Measurements from ENCODE around the gene C1orf232.

Gene C1orf232

DNA sequence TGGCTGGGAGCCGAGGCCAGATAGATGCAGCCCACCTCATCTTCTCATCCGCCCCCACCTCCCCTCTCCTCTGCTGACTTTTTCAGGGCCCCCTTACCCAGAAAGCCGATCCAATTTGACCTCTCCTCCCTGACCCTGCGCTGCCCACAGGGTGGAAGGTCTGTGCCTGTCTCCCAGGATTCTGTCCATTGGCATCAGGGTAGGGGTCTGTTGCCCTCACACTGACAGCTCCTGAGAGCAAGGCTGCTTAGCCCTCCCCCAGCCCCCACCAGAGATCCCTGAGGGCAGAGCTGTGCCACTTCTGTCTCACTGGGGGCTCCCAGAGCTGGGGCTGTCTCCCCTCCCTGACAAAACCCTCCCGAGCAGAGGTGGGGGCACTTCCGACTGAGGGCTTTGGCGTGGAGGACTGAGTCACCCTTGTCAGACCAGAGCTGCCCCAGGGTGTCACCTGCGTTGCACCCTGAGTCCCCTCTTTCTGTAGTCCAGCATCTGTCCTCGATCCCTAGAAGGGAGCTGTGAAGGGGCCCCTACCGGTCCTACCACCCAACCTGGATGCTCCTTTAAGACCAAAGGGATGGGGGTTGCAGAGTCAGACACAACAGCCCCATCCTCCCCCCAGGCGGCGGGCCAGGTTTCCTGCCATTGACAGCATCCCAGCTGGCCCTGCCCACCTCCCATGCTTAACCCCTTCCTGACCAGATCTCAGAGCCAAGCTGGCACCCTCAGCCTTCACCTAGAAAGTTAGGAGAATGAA lies 12.3 kb downstream of the C1orf232 start:
- DNase-seq: no peak

GRCh38 chr1:26155370-26156284 lies 13.1 kb downstream of the C1orf232 start:
- DNase-seq: no peak

- DNase-seq: no peak
Measured at GRCh38 chr1:26154750-26155149, 14.0 kb downstream of the C1orf232 start.

DNA sequence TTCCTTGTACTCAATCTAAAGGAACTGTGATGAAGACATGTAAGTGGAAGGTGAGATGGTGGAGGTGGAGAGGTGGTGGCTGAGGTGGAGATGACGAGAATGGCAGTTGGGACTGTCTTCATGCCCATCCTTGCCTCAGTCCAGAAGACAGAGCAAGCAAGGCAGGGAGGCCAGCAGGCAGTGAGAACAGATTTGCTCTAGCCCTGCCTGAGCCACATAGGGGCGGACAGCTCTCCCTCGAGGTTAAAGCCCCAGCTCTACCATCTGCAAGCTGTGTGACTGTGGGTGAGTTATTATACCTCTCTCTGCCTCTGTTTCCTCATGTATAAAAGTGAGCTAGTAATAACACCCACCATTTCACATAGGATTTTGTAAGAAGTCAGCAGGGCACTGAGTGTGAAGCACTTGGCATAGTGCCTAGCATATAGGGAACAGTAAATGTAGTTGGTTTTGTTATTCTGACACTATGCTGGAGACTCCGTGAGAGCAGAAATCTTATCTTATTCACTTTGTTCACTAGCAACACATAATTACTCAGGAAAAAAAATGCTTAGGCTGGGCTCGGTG lies 14.7 kb downstream of the C1orf232 start:
- peak; percentile 38 to 74 (median 64) for DNase-seq

DNA sequence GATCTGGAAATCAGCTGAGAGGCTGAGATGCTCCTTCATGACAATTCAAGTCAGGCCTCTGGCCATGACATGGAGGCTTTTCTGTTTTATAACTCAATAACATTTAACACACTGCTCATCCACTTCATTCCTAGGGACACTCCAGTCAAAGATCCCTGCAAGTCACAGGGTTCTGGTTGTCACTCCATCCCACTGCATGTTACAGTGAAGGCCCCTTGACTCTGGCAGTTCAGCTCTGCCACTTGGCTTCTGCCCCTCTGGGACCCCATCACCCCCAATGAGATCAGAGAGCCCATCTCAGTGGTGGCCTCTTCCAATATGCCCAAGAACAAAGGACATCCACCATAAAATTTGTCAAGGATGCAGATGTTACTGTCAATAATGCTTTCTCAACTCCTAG lies 19.9 kb downstream of the C1orf232 start:
- DNase-seq: no peak

- DNase-seq: no peak
Measured at GRCh38 chr1:26145960-26146294, 22.8 kb downstream of the C1orf232 start.

DNA sequence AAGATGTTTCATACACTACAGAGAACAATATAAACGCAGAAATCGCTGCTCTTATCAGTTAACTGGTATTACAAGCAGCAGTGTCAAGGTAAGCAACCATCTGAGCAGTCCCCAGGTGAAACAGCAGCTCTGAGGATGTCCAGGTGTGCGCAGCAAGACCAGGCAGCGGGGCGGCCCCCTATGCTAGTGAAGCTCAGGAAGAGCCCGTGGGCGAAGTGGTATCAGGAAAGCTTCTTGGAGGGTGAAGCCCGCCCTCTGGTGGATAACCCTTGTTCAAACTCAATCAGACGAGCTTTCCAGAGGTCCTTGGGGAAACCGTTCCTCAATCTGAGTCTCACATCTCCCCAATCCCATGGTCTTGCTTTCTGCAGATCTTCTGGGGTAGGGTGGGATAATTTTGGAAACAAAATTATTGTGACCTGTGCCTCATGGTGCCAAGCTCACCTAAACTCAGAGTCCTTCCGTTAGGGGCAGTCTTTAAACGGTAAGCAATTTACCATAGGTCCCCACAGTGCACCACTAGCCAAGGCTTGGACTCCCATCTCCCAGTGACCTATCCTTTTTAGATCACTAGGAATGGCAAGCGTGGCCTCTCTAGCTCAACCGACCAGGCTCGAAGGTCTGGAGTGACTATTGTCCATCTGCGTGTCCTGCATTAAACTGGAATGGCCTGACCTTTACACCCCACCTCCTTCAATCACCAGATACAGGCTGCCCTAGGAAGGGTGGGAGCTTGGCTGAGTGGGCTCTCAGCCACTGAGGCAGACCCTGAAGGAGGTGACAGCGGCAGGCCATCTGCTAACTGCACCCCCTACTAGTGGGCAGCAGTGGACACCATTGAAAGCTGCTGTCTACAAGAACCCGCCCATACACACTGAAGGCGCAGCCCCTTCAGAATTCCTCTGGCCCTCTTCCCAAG lies 23.5 kb downstream of the C1orf232 start:
- DNase-seq: peak; percentile 89 to 93 (median 90)

DNA sequence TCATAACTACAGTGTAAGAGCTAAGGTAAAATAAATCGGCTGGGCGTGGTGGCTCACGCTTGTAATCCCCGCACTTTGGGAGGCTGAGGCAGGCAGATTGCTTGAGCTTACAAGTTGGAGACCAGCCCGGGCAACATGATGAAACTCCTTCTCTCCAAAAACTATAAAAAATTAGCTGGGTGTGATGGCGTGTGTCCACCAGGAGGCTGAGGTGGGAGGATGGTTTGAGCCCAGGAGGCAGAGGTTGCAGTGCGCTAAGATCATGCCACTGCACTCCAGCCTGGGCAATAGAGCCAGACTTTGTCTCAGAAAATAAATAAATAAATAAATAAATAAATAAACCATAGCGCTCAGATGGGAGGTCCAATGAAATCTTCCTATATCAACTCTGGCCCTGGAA lies 26.6 kb downstream of the C1orf232 start:
- DNase-seq: no peak

DNA sequence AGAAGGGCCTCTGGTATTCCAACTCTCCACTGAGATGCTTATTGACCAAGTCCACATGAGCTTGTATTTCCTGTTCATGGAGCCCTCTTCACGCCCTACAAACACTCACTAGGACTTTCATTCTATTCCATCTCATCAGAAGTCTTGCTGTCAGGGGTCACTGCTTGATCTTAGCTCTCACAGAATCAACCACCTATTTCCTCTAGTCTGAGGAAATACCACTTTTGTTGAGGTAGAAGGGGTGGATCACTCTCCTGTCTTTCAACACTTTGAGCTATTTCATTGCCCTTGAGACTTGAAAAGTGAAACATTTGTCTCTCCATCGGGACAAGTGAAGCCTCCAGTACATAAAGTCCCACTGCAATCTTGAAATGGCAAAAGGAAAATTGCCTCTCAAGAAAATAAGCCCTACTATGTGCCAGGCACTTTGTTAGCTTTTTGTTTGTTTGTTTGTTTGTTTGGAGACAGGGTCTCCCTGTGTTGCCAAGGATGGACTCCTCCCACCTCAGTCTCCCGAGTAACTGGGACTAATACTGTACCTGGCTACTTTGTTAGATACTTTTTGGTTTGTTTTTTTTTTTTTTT lies 29.7 kb downstream of the C1orf232 start:
- DNase-seq: no peak

GRCh38 chr1:26134466-26134865 lies 34.3 kb downstream of the C1orf232 start:
- DNase-seq: no peak

DNA sequence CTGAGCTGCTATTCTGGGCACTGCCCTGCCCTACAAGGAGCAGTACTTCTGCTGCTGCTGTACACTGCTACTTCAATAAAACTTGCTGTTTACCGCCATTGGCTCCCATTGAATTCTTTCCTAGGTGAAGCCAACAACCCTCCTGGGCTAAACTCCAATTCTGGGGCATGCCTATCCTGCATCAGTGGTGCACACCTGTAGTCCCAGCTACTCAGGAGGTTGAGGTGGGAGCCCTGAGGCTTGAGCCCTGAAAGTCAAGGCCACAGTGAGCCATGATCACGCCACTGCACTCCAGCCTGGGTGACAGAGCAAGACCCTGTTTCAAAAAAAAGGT lies 36.0 kb downstream of the C1orf232 start:
- no peak for DNase-seq

DNA sequence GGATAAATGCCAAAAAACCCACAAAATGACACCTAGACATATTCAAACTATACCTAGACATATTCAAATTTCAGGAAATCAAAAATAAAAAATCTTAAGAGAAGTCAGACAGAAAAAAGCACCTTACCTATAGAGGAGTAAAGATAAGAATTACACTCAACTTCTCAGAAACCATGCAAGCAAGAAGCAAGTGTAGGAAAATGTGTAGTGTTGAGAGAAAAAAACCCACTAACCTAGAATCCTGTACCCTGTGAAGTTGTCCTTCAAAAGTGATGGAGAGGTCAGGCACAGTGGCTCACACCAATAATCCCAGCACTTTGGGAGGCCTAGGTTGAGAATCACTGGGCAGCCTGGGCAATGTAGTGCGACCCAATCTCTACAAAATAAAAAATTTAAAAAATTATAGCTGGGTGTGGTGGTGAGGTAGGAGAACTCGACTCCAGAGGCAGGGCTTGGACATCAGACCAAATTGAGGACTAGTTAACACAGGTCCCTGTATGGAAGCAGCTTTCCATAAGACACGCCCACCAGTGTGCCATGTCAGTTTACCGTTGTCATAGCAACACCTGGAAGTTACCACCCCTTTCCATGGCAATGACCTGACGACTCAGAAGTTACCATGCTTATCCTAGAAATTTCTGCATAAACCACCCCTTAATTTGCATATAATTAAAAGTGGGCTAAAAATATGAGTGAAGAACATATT lies 36.5 kb downstream of the C1orf232 start:
- DNase-seq: no peak

DNA sequence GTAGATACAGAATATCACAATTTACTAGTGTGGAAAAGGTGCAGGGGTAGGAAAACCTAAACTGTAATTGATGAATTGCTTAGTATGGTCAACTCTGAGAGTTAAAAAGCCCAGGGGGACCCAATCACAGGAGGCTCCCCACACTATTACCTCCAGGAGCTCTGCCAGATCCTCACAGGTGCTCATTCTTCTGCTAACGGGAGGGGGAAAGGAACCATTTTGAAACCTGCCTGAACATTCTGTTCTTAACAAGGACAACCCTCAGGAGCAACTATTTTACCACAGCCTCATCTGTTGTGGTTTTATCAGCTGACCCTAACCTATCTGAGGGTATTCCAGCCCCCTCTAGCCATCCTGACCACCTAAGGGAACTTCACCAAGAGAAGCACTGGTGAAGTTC lies 38.1 kb downstream of the C1orf232 start:
- no peak for DNase-seq

- no peak for DNase-seq
Measured at GRCh38 chr1:26129778-26130177, 39.0 kb downstream of the C1orf232 start.

- DNase-seq: peak; percentile 41 to 68 (median 63)
Measured at GRCh38 chr1:26127235-26128163, 41.3 kb downstream of the C1orf232 start.

DNA sequence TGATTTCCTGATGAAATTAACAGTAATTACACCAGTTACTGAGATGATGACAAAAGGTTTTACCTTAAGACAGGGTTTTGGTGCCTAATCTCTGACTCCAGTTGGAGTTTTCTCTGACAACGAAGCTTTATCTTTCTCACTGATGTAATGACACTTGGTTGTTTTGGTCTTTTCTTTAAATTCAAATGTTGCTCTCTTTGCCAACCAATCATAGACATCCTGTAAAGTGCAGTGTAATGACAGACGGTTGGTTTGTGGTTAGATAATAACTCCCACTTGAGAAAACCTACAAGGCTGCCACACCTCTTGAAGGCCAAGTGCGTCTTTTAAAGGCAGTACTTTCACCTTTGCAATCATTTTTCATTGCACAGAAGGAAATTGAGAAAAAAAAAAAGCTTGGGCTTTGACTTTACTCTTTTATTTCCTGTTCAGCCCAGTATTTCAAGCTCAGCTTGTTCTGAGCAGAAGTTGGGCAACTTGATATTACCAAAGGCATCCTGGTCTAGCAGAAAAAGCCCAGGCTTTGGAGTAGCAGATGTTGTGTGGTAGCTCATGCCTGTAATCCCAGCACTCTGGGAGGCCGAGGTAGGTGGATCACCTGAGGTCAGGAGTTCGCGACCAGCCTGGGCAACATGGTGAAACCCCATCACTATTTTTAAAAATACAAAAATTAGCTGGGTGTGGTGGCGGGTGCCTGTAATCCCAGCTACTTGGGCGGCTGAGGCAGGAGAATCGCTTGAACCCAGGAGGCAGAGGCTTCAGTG lies 42.3 kb downstream of the C1orf232 start:
- peak; percentile 48 to 82 (median 74) for DNase-seq

DNA sequence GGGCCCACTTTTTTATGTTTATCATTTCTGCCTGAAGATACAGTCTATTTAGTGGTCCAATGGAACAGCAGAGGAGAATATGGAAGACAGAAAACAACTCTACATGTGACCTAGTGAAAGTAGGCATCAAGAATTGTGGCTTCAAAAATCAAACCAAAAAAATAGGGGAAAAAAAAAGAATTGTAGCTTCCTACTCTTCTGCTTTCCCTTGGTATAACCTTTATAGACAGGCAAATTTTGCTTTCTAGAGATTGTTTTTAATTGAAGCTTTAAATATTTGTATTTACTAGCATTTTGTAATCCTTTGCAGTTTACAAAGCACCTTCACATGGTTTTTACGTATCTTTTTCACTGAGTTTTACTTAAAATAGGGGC lies 42.8 kb downstream of the C1orf232 start:
- DNase-seq: no peak

DNA sequence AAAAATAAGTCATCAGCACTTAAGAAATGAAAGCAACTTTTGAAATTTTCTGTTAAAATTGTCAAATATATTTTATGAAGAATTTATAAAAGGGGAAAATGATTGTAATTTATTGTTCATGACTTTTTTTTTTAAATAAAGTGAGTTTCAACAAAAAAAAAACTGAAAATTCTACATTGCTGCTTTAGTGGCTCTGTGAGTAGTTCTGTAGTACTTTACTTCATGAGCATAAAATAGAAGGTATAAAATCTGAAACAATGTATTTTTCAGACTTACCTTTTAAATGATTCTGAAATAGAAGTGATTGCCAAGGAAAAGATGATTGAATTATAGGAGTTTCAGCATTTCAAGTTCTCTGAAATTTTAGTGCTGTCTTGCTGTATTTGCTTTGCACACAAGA lies 43.4 kb downstream of the C1orf232 start:
- DNase-seq: no peak

Measured in suppressor macrophage (primary cell).